ENCODE data around the gene PLA2G2C. TPM values are rescaled to one million over a fixed set of nuclear protein-coding genes. Genes with fewer than 3 reads are reported as not detected.
A peak's percentile ranks its signal among the peaks of the same experiment; 100 is the strongest.

PLA2G2C gene
- total RNA-seq, 2 experiments from 2014 or later, result not detected

DNA sequence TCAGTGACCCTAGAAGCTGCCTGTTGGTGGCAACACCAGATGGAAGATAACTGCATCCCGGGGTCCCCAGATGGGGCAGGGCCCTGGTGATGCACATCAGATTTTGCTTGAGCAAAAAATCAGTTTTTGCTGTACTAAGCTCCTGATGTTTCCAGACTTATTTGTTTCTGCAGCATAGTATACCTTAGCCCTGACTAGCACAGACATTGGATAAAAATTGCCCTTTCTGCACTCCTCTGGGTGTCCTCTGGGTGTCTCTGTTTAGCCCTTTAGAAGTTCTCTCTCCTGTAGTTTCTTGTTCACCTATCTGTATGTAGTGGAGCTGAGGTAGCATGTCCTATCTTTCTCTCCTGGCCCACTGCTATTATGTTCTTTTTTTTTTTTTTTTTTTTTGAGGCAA lies 30.3 kb upstream of the PLA2G2C start:
- DNase-seq (no peak), ATAC-seq (ENCODE audit: low read depth) (peak; percentile 54)
- POLR2A ChIA-PET, result interaction anchor here (0.6 to 0.7 kb wide), 2 partner anchors 126 to 332 kb away, joined by 3 to 5 read pairs; no protein-coding TSS in a partner anchor
- Mint-ChIP-seq H3K27ac (no peak overlapping the region), H3K27me3 (peaks cover 39% of the 10 kb centered on the region), H3K4me1 (peaks cover 3% of the 10 kb centered on the region), H3K4me3 (no peak overlapping the region), H3K9me3 (no peaks in the 10 kb centered on the region), H3K36me3 (no peaks in the 10 kb centered on the region)

- no peak for DNase-seq
Observed at GRCh38 chr1:20215716-20216115, 29.4 kb upstream of the PLA2G2C start.

GRCh38 chr1:20212685-20213331 lies 26.5 kb upstream of the PLA2G2C start:
- peak overlapping the region; percentile 45 for H3K4me3 Mint-ChIP-seq
- H3K36me3 Mint-ChIP-seq, result no peaks in the 10 kb centered on the region
- POLR2A ChIA-PET, result no interaction called here
- DNase-seq, result peak; percentile 65
- H3K4me1 Mint-ChIP-seq, result peaks cover 3% of the 10 kb centered on the region
- peaks cover 45% of the 10 kb centered on the region for H3K27me3 Mint-ChIP-seq
- ATAC-seq (ENCODE audit: low read depth), result peak; percentile 57
- H3K27ac Mint-ChIP-seq, result no peak overlapping the region
- H3K9me3 Mint-ChIP-seq, result no peaks in the 10 kb centered on the region

More at GRCh38 chr1:20215716-20216115, 29.4 kb upstream of the PLA2G2C start:
- POLR2A ChIA-PET, result no interaction called here
- H3K4me3 Mint-ChIP-seq, result no peak overlapping the region
- no peak overlapping the region for H3K27ac Mint-ChIP-seq
- peaks cover 43% of the 10 kb centered on the region for H3K27me3 Mint-ChIP-seq
- H3K4me1 Mint-ChIP-seq, result peaks cover 3% of the 10 kb centered on the region
- no peaks in the 10 kb centered on the region for H3K36me3 Mint-ChIP-seq
- no peak for ATAC-seq (ENCODE audit: low read depth)
- H3K9me3 Mint-ChIP-seq, result no peaks in the 10 kb centered on the region

- ATAC-seq (ENCODE audit: low read depth) (no peak), DNase-seq (no peak)
- peaks cover 43% of the 10 kb centered on the region for H3K27me3 Mint-ChIP-seq
- no peaks in the 10 kb centered on the region for H3K9me3 Mint-ChIP-seq
- no peaks in the 10 kb centered on the region for H3K36me3 Mint-ChIP-seq
- no peak overlapping the region for H3K4me3 Mint-ChIP-seq
- no peak overlapping the region for H3K27ac Mint-ChIP-seq
- POLR2A ChIA-PET, result no interaction called here
- H3K4me1 Mint-ChIP-seq, result peaks cover 3% of the 10 kb centered on the region
Observed at GRCh38 chr1:20212085-20212684, 25.9 kb upstream of the PLA2G2C start.

DNA sequence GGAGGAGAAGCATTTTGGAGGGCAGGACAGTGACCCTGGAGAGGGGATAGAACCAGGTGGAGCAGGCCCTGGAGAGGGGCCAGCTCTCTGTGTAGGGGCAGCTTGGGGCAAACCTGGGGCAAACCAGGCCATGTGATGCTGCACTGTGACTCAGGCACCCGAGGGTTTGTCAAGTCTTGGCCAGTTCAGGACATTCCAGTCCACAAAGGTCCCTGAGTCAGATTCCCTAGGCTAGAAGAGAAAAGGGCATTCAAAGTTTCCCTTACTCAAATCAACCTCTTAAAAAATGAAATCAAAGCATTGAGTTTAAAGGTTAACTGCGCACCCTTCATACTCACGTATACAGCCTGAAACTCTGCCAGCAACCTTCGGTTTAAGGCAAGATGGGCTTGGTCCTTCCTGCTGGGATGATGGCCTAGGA lies 25.2 kb upstream of the PLA2G2C start:
- H3K9me3 Mint-ChIP-seq, result no peaks in the 10 kb centered on the region
- H3K27me3 Mint-ChIP-seq, result peaks cover 45% of the 10 kb centered on the region
- DNase-seq (no peak), ATAC-seq (ENCODE audit: low read depth) (no peak)
- POLR2A ChIA-PET, result no interaction called here
- no peaks in the 10 kb centered on the region for H3K36me3 Mint-ChIP-seq
- H3K27ac Mint-ChIP-seq, result no peak overlapping the region
- H3K4me3 Mint-ChIP-seq, result no peak overlapping the region
- peaks cover 3% of the 10 kb centered on the region for H3K4me1 Mint-ChIP-seq

DNA sequence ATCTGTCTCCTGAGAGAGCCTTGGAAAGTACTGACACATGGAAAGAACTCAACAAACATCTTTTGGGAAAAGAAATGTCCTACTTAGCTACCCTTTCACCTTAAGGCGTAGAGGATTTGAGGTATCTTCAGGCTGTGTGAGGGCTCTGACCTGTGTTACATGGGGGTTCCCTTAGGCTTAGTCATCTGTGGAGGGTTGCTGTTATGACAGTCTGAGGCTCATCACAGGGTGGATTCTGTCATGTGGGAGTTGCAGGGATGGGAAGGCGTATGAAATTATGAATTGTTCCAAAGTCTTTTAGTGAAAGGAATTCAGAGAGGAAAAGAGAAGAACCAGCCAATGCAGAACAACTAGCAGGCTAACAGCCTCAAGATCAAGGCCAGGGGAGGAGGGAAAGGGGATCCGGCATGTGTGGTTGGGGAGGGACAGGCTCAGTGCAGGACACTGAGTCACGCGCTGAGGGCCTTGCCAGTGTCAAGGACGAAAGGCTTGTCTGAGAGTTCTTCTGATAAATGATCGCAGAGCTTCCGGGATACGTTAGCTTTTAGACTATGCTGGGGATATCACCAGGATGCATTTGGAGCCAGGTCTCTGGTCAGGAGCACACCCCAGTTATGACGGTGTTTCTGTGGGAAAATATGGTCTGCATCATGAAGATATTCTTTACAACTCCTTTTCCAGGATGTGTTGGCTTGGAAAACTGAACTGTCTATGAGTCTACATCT lies 24.6 kb upstream of the PLA2G2C start:
- Mint-ChIP-seq H3K4me3 (no peak overlapping the region), H3K4me1 (peaks cover 3% of the 10 kb centered on the region), H3K9me3 (no peaks in the 10 kb centered on the region), H3K36me3 (no peaks in the 10 kb centered on the region), H3K27ac (no peak overlapping the region), H3K27me3 (peaks cover 42% of the 10 kb centered on the region)
- ATAC-seq (ENCODE audit: low read depth) (no peak), DNase-seq (no peak)
- POLR2A ChIA-PET, result no interaction called here

DNA sequence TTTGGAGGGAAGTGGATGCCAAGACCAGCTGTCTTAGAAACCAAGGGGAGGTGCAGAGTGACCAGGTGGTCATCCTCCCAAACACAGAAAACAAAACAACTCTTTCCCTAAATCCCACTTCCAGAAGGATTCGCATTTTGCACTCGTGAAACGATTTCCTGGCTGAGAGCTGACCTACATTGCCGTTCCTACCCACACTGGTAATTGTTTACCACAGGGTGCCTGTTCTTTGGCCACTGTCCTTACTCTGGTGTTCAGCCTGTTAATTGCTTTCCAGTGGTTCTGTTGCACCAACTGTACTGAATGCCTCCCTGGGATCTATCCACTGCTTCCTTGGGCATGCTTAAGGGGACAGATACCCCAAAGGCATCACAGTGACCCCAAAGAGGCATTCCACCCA lies 23.2 kb upstream of the PLA2G2C start:
- H3K9me3 Mint-ChIP-seq, result no peaks in the 10 kb centered on the region
- DNase-seq (no peak), ATAC-seq (ENCODE audit: low read depth) (no peak)
- H3K27ac Mint-ChIP-seq, result no peak overlapping the region
- H3K36me3 Mint-ChIP-seq, result no peaks in the 10 kb centered on the region
- H3K4me3 Mint-ChIP-seq, result no peak overlapping the region
- H3K4me1 Mint-ChIP-seq, result peaks cover 3% of the 10 kb centered on the region
- peaks cover 31% of the 10 kb centered on the region for H3K27me3 Mint-ChIP-seq
- POLR2A ChIA-PET, result no interaction called here

DNA sequence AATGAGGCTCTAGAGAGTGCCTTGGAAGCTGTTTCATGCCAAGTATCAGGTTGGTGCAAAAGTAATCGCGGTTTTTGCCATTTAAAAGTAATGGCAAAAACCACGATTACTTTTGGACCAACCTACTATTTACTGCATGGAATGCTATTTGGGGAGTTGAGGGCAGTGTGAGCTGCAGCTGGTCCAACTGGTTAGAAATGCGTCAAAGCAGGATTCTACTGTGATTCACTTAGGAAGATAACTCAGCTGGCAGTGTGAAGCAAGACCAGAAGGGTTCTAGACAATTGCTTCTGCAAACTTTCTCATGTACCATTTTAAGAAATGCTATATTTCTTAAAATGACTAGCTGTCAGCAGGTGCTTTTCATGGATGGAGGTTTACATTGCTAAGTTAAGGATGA lies 21.2 kb upstream of the PLA2G2C start:
- H3K27ac Mint-ChIP-seq, result no peak overlapping the region
- H3K9me3 Mint-ChIP-seq, result no peaks in the 10 kb centered on the region
- peaks cover 32% of the 10 kb centered on the region for H3K27me3 Mint-ChIP-seq
- DNase-seq (no peak), ATAC-seq (ENCODE audit: low read depth) (no peak)
- H3K4me3 Mint-ChIP-seq, result no peak overlapping the region
- POLR2A ChIA-PET, result interaction anchor here (0.6 kb wide), 1 partner anchor 272 kb away, joined by 3 read pairs; no protein-coding TSS in a partner anchor
- no peaks in the 10 kb centered on the region for H3K36me3 Mint-ChIP-seq
- peaks cover 2% of the 10 kb centered on the region for H3K4me1 Mint-ChIP-seq

DNA sequence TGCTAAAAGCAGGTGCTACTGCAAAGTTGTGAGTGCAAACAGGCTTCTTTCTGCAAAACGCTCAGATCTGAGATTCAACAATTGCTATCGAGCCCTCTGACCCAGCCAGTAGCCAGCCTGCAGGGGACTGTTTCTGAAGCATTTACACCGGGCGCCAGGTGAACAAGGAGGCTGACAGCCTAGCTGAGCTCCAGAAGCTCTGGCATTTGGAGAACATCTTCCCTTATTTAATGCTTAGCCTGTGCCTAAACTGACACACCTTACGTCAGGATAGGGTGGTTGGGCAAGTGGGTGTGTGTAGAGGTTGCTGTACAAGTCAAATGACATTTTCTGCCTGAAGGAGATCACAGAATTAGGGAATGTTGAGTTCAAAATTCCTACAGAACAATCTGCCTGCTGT lies 15.8 kb upstream of the PLA2G2C start:
- ATAC-seq (ENCODE audit: low read depth) (no peak), DNase-seq (no peak)
- no peak overlapping the region for H3K4me3 Mint-ChIP-seq
- H3K36me3 Mint-ChIP-seq, result no peaks in the 10 kb centered on the region
- H3K4me1 Mint-ChIP-seq, result no peaks in the 10 kb centered on the region
- H3K9me3 Mint-ChIP-seq, result no peaks in the 10 kb centered on the region
- POLR2A ChIA-PET, result no interaction called here
- no peak overlapping the region for H3K27ac Mint-ChIP-seq
- H3K27me3 Mint-ChIP-seq, result peaks cover 56% of the 10 kb centered on the region

DNA sequence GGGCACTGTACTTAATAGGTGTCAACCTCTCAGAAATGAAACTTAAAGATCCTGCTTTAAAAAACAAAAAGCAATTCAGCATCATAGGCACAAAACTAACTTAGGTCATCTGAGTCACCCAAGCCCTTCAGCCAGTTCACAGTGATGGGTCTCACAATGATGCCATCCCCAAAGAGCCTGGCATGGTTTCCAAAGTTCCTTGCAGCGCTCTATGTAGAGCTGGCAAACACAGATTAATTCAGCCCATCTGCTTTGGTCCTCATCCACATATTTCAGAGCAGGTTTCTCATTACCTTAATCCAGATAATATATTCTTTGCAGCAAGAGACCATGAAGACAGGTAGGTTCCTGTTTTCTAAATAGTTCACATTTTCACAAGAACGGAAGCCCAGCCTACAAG lies 14.6 kb upstream of the PLA2G2C start:
- Mint-ChIP-seq H3K9me3 (no peaks in the 10 kb centered on the region), H3K4me3 (no peak overlapping the region), H3K36me3 (no peaks in the 10 kb centered on the region), H3K27me3 (peaks cover 53% of the 10 kb centered on the region), H3K4me1 (no peaks in the 10 kb centered on the region), H3K27ac (no peak overlapping the region)
- POLR2A ChIA-PET, result no interaction called here
- ATAC-seq (ENCODE audit: low read depth), result no peak
- no peak for DNase-seq

- no peak for DNase-seq
- Mint-ChIP-seq H3K27ac (no peak overlapping the region), H3K4me1 (no peaks in the 10 kb centered on the region), H3K9me3 (no peaks in the 10 kb centered on the region), H3K36me3 (no peaks in the 10 kb centered on the region), H3K27me3 (peaks cover 57% of the 10 kb centered on the region), H3K4me3 (no peak overlapping the region)
- POLR2A ChIA-PET, result no interaction called here
- no peak for ATAC-seq (ENCODE audit: low read depth)
Observed at GRCh38 chr1:20199840-20200239, 13.5 kb upstream of the PLA2G2C start.

DNA sequence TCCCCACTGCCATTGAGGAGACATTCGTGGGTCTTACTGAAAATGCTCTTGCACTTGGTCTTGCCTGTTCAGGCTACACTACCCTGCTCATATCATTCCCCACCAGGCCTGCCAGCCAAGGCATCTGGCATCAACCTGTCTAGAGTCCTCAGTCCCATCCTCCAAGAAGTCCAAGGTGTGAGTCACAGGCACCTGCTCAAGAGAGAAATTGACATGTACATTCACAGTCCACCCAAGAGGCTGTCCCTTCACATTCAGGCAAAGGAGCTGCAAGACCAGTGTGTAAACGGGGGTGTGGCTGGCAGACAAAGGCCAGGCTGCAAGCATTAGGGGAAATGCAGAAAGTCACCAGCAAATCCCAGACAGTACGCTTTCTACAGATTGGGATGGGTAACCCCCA lies 13.1 kb upstream of the PLA2G2C start:
- ATAC-seq (ENCODE audit: low read depth) (no peak), DNase-seq (no peak)
- no peaks in the 10 kb centered on the region for H3K9me3 Mint-ChIP-seq
- no peak overlapping the region for H3K4me3 Mint-ChIP-seq
- H3K27me3 Mint-ChIP-seq, result peaks cover 57% of the 10 kb centered on the region
- POLR2A ChIA-PET, result no interaction called here
- no peaks in the 10 kb centered on the region for H3K4me1 Mint-ChIP-seq
- H3K27ac Mint-ChIP-seq, result no peak overlapping the region
- H3K36me3 Mint-ChIP-seq, result no peaks in the 10 kb centered on the region

DNA sequence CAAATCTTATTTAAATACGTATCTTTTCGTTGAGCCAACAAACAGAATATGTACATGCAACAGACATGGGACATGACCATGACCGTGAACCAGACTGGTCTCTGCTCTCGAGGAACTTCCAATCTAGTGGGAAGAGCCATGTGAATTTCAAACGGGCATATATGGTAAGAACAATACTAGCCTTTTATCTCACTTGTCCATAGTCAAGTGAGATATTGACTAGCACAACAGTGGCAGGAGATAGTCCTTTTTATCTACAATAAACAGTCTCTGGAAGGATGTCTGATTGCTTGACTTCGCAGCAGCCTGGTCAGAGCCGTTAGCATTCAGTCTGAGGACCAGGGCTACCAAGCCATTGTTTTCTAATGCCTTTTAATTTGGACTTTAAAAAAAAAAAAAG lies 12.6 kb upstream of the PLA2G2C start:
- H3K27me3 Mint-ChIP-seq, result peaks cover 57% of the 10 kb centered on the region
- H3K4me3 Mint-ChIP-seq, result no peak overlapping the region
- no peak for DNase-seq
- POLR2A ChIA-PET, result no interaction called here
- no peak overlapping the region for H3K27ac Mint-ChIP-seq
- no peak for ATAC-seq (ENCODE audit: low read depth)
- H3K4me1 Mint-ChIP-seq, result no peaks in the 10 kb centered on the region
- H3K9me3 Mint-ChIP-seq, result no peaks in the 10 kb centered on the region
- no peaks in the 10 kb centered on the region for H3K36me3 Mint-ChIP-seq

DNA sequence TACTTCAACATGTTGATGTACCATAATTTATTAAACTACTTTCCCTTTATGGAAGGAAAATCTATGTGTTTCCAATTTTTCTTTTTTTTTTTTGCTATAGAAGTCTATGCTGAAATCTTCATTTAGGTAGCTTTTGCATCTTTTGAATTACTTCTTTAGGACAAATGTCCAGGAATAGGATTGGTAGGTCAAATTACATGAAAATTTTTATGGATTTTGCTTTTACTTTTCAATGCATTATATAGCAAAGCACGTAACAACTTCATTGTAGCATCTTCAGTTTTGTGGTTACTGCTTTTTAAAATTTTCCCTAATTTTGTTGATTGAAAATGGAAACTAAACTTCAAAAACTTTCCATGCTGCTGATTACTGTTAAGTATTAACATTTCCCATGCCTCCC lies 12.0 kb upstream of the PLA2G2C start:
- Mint-ChIP-seq H3K4me1 (no peaks in the 10 kb centered on the region), H3K4me3 (no peak overlapping the region), H3K9me3 (no peaks in the 10 kb centered on the region), H3K27me3 (peaks cover 52% of the 10 kb centered on the region), H3K27ac (no peak overlapping the region), H3K36me3 (no peaks in the 10 kb centered on the region)
- ATAC-seq (ENCODE audit: low read depth) (no peak), DNase-seq (no peak)
- POLR2A ChIA-PET, result no interaction called here

Measured in activated naive CD8-positive, alpha-beta T cell treated with anti-CD3 and anti-CD28 coated beads, Interleukin-2, amount 10 ng/mL, durations not matched to agents 7 days and 5 days (primary cell).